ENCODE data around the gene VMA21. TPM values are rescaled to one million over a fixed set of nuclear protein-coding genes. Genes with fewer than 3 reads are reported as not detected.
A peak's percentile ranks its signal among the peaks of the same experiment; 100 is the strongest.

The VMA21 gene
- polyA plus RNA-seq, 1 experiment, result 11.9 TPM

- no peaks in the 10 kb centered on the region for H3K36me3 ChIP-seq (ENCODE audit: control insufficient read depth, insufficient read depth, low read length)
- no peak for TF ChIP-seq CTCF (IDR thresholded peaks at IDR 0.05; ENCODE audit: insufficient read depth, low read depth, low read length)
- no peak for DNase-seq (ENCODE audit: low read depth)
- no peak overlapping the region for H3K4me3 ChIP-seq (ENCODE audit: low read depth, low read length)
- no peaks in the 10 kb centered on the region for H3K27me3 ChIP-seq (ENCODE audit: control insufficient read depth, insufficient read depth, low read length)
- ChIA-PET CTCF (no interaction called here), POLR2A (no interaction called here)
Measured at GRCh38 chrX:151393514-151393913, 3.5 kb upstream of the VMA21 start.

- ChIA-PET CTCF (interaction anchor here (1.8 kb wide), 1 partner anchor 36 kb away, joined by 5 read pairs; no protein-coding TSS in a partner anchor), POLR2A (interaction anchor here (0.6 kb wide), 1 partner anchor 562 kb away, joined by 3 read pairs; no protein-coding TSS in a partner anchor)
- no peak for DNase-seq (ENCODE audit: low read depth)
- no peaks in the 10 kb centered on the region for H3K36me3 ChIP-seq (ENCODE audit: control insufficient read depth, insufficient read depth, low read length)
- H3K4me3 ChIP-seq (ENCODE audit: low read depth, low read length), result peak overlapping the region; percentile 37
- no peak for TF ChIP-seq CTCF (IDR thresholded peaks at IDR 0.05; ENCODE audit: insufficient read depth, low read depth, low read length)
- no peaks in the 10 kb centered on the region for H3K27me3 ChIP-seq (ENCODE audit: control insufficient read depth, insufficient read depth, low read length)
Measured at GRCh38 chrX:151396042-151396824, 773 bp upstream of the VMA21 start.

- DNase-seq (ENCODE audit: low read depth), result no peak
- Histone ChIP-seq H3K27me3 (ENCODE audit: control insufficient read depth, insufficient read depth, low read length) (no peaks in the 10 kb centered on the region), H3K4me3 (ENCODE audit: low read depth, low read length) (peak overlapping the region; percentile 87), H3K36me3 (ENCODE audit: control insufficient read depth, insufficient read depth, low read length) (no peaks in the 10 kb centered on the region)
- CTCF ChIA-PET, result no interaction called here
- POLR2A ChIA-PET, result interaction anchor here (0.6 kb wide), 1 partner anchor 326 kb away, joined by 3 read pairs; no protein-coding TSS in a partner anchor
- no peak for TF ChIP-seq CTCF (IDR thresholded peaks at IDR 0.05; ENCODE audit: insufficient read depth, low read depth, low read length)
Measured at GRCh38 chrX:151397741-151398070, 700 bp downstream of the VMA21 start.

- CTCF ChIA-PET, result no interaction called here
- POLR2A ChIA-PET, result no interaction called here
- no peak for DNase-seq (ENCODE audit: low read depth)
- no peak for TF ChIP-seq CTCF (IDR thresholded peaks at IDR 0.05; ENCODE audit: insufficient read depth, low read depth, low read length)
- no peaks in the 10 kb centered on the region for H3K27me3 ChIP-seq (ENCODE audit: control insufficient read depth, insufficient read depth, low read length)
- H3K36me3 ChIP-seq (ENCODE audit: control insufficient read depth, insufficient read depth, low read length), result no peaks in the 10 kb centered on the region
- no peak overlapping the region for H3K4me3 ChIP-seq (ENCODE audit: low read depth, low read length)
Measured at GRCh38 chrX:151398346-151398745, 1.3 kb downstream of the VMA21 start.

GRCh38 chrX:151402719-151403390 is 5.8 kb downstream of the VMA21 start:
- Histone ChIP-seq H3K4me3 (ENCODE audit: low read depth, low read length) (no peak overlapping the region), H3K36me3 (ENCODE audit: control insufficient read depth, insufficient read depth, low read length) (no peaks in the 10 kb centered on the region), H3K27me3 (ENCODE audit: control insufficient read depth, insufficient read depth, low read length) (no peaks in the 10 kb centered on the region)
- TF ChIP-seq CTCF (IDR thresholded peaks at IDR 0.05; ENCODE audit: insufficient read depth, low read depth, low read length), result no peak
- ChIA-PET CTCF (no interaction called here), POLR2A (no interaction called here)
- DNase-seq (ENCODE audit: low read depth), result no peak
